Body of pancreas (tissue), 4 donors: ENCODE measurements around the gene HYPK. TPM values are rescaled to one million over a fixed set of nuclear protein-coding genes. Genes with fewer than 3 reads are reported as not detected.

Experiments
- ATAC-seq: fragments of 150-250 bp; one replicate; pipeline ENCODE4 v1.9.1; 2016
- DNase-seq, 4 donors: peaks; one replicate each; pipeline ENCODE4 v3.0.0-alpha.2; 2019
- H3K27ac ChIP-seq, 4 donors: fragments of 200-600 bp; sonication (generic); 1 replicate in 3 of 4; 2 replicates in 1 of 4; pipeline versions ENCODE4 v1.5.1 to v1.6.1; 2016 to 2019; ENCODE audit warnings: mild to moderate bottlenecking in 1 of 4, mixed read lengths in 1 of 4, moderate library complexity in 1 of 4
- H3K27me3 ChIP-seq, 2 donors: fragments of 200-600 bp; sonication (generic); one replicate each; pipeline ENCODE4 v1.6.0; 2016; ENCODE audit warnings: mild to moderate bottlenecking in 1 of 2
- H3K36me3 ChIP-seq, 2 donors: fragments of 200-600 bp; sonication (generic); replicated peaks in 1 of 2; 2 replicates each; pipeline ENCODE4 v1.5.1; 2016; ENCODE audit warnings: low read depth in 2 of 2; ENCODE audit not compliant: insufficient read depth in 1 of 2
- H3K4me1 ChIP-seq: fragments of 200-600 bp; sonication (generic); one replicate; pipeline ENCODE4 v1.6.0; 2016
- H3K4me3 ChIP-seq, 2 donors: fragments of 200-600 bp; sonication (generic); 1 replicate in 1 of 2; 2 replicates in 1 of 2; pipeline ENCODE4 v1.5.1; 2016 to 2019
- H3K9me3 ChIP-seq, 3 donors: fragments of 200-600 bp; sonication (generic); 1 replicate in 2 of 3; 2 replicates in 1 of 3; pipeline ENCODE4 v1.5.1; 2016
- CTCF ChIP-seq, 7 experiments: fragments of 450-650 bp in 4 of 7; fragments of 200-600 bp in 3 of 7; sonication (generic) in 3 of 7; IDR thresholded peaks; one replicate each; pipeline ENCODE4 v1.5.1; 2016 to 2019; ENCODE audit warnings: antibody characterized with exemption in 7 of 7
- POLR2A ChIP-seq, 3 donors: fragments of 450-650 bp; IDR thresholded peaks; one replicate each; pipeline ENCODE4 v1.6.1; 2016; ENCODE audit warnings: antibody characterized with exemption in 3 of 3, mild to moderate bottlenecking in 2 of 3
- WGBS, 2 donors: methylation state at CpG; one replicate each; pipeline ENCODE4 v1.1.5; 2017; 5-methylcytosine and 5-hydroxymethylcytosine counted together
- intact Hi-C: fragments of 100-400 bp; cut with DNase I; formaldehyde crosslinking; loops from one replicate; pipeline ENCODE4 v1.15.1; 2023
- total RNA-seq, 2 donors: library from RNA; depleted of rRNA; stranded (reverse); fragments of >200 nt; gene quantifications; one replicate each; pipeline ENCODE4 v1.1.0, GENCODE V29; 2016

HYPK gene
- total RNA-seq, 2 donors from 2014 or later: 13.2 to 52.9 TPM

GRCh38 chr15:43789409-43789808, 11.0 kb upstream of the HYPK start:
- Histone ChIP-seq H3K27ac (peak overlapping the region in 3 of 4 donors; percentile 65 to 86 (median 72)), H3K9me3 (no peaks in the 10 kb centered on the region), H3K36me3 (peaks cover 0 to 5% of the 10 kb centered on the region in 2 donors), H3K4me3 (no peak overlapping the region), H3K4me1 (peaks cover 38% of the 10 kb centered on the region), H3K27me3 (no peaks in the 10 kb centered on the region)
- TF ChIP-seq CTCF (IDR thresholded peaks at IDR 0.05): no peak
- TF ChIP-seq POLR2A (IDR thresholded peaks at IDR 0.05): no peak
- DNase-seq: no peak
- peak; percentile 8 for ATAC-seq
- WGBS, 2 donors: 55 to 71% methylated on average over 3 of the region's 3 CpGs
- intact Hi-C loops: no loop called here

- DNase-seq (peak; percentile 100), ATAC-seq (peak; percentile 92)
- Histone ChIP-seq H3K27me3 (no peaks in the 10 kb centered on the region), H3K9me3 (no peaks in the 10 kb centered on the region), H3K36me3 (peaks cover 3 to 7% of the 10 kb centered on the region in 2 donors), H3K27ac (peak within 1 kb of the TSS; percentile 95 to 99 (median 98)), H3K4me3 (peak within 1 kb of the TSS; percentile 52 to 91), H3K4me1 (peaks cover 54% of the 10 kb centered on the region)
- TF ChIP-seq POLR2A (IDR thresholded peaks at IDR 0.05): peak; percentile 99 to 100 (median 99)
- peak in 1 of 7 experiments; percentile 1 for TF ChIP-seq CTCF (IDR thresholded peaks at IDR 0.05)
- intact Hi-C loops: no loop called here
- WGBS, 2 donors: 0 to 1% methylated on average over 14 to 66 of the region's 66 CpGs
Observed at GRCh38 chr15:43791993-43792760, 8.2 kb upstream of the HYPK start, which contains the start of gene SERF2. Gene SERF2 (plus strand): TSS chr15:43792320. CDS start chr15:43792377, 57 bp downstream.

GRCh38 chr15:43792761-43793476, 7.5 kb upstream of the HYPK start:
- 0 to 1% methylated on average over 24 to 33 of the region's 33 CpGs for WGBS, 2 donors
- Histone ChIP-seq H3K27me3 (no peaks in the 10 kb centered on the region), H3K36me3 (peaks cover 3 to 7% of the 10 kb centered on the region in 2 donors), H3K9me3 (no peaks in the 10 kb centered on the region), H3K4me1 (peaks cover 62% of the 10 kb centered on the region), H3K4me3 (peak overlapping the region; percentile 52 to 91), H3K27ac (peak overlapping the region; percentile 95 to 99 (median 98))
- ATAC-seq: peak; percentile 1
- DNase-seq: peak; percentile 30 to 46 (median 38)
- intact Hi-C loops: no loop called here
- TF ChIP-seq CTCF (IDR thresholded peaks at IDR 0.05) (peak in 3 of 7 experiments; percentile 2 to 18 (median 11)), POLR2A (IDR thresholded peaks at IDR 0.05) (peak in 1 of 3 donors; percentile 15)

GRCh38 chr15:43793647-43794046, 6.8 kb upstream of the HYPK start:
- Histone ChIP-seq H3K27me3 (no peaks in the 10 kb centered on the region), H3K9me3 (no peaks in the 10 kb centered on the region), H3K4me3 (no peak overlapping the region), H3K4me1 (peaks cover 63% of the 10 kb centered on the region), H3K36me3 (peaks cover 3 to 7% of the 10 kb centered on the region in 2 donors), H3K27ac (peak overlapping the region; percentile 95 to 99 (median 98))
- intact Hi-C loops: no loop called here
- no peak for TF ChIP-seq POLR2A (IDR thresholded peaks at IDR 0.05)
- TF ChIP-seq CTCF (IDR thresholded peaks at IDR 0.05): no peak
- DNase-seq (peak in 1 of 4 donors; percentile 22), ATAC-seq (no peak)
- WGBS, 2 donors: 50 to 55% methylated on average over 10 of the region's 10 CpGs
